HG03060 (cell line): ENCODE results near the gene POLR2I.

Experiments
- ATAC-seq: cut with Tn5 transposase; IDR thresholded peaks from one replicate; pipeline ENCODE4 v1.9.1; 2021; ENCODE audit warnings: low read depth, moderate number of reproducible peaks; ENCODE audit not compliant: unreplicated experiment

The POLR2I gene

DNA sequence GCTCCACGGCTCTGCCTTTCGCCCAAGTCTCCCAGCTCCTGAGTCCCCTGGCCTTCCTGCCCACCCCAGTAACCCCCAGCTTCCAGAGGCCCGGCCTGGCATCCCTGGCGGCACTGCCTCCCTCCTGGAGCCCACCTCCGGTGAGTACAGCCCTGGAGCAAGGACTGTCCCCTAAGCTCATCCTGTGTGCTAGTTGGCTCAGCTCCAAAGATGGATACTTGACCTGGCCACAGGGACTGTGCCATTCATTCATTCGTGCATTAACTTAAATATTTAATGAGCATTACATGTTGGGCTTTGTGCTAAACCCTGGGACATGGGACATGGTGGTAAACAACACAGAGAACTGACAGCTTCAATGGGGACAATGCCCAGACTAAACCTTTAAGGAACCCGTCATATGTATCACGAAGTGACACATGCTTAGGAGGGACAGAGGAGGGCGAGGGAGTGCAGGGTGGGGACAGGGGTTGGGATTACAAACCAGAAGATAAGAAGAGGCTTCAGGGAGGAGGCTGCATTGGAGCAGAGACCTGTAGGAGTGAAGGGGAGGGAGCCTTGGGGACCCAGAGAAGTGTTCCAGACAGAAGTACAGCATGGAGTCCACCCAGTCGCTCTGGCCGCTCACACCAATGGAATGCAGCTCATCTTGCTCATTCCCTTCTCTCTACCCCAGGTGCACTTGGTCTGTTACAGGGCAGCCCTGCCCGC is 10.7 kb downstream of the POLR2I start:
- ATAC-seq = no peak

DNA sequence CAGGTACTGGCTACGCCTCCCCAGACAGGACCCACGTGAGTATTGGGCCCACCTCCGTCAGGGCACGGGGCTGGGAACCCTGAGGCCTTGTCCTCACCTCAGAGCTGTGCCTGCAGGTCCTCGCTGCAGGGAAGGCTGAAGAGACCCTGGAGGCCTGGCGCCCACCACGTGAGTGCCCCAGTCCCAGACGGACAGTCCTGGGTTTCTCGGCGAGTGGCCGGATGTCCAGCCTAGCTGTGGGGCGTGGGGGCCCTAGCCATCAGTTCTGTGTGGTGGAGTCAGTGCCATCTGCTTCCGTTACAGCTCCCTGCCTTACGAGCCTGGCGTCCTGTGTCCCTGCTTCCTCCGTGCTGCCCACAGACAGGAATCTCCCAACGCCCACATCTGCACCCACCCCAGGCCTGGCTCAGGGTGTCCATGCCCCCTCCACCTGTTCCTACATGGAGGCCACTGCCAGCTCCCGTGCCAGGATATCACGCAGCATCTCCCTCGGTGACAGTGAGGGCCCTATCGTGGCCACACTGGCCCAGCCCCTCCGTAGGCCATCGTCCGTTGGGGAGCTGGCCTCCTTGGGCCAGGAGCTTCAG is 11.5 kb downstream of the POLR2I start:
- no peak for ATAC-seq

DNA sequence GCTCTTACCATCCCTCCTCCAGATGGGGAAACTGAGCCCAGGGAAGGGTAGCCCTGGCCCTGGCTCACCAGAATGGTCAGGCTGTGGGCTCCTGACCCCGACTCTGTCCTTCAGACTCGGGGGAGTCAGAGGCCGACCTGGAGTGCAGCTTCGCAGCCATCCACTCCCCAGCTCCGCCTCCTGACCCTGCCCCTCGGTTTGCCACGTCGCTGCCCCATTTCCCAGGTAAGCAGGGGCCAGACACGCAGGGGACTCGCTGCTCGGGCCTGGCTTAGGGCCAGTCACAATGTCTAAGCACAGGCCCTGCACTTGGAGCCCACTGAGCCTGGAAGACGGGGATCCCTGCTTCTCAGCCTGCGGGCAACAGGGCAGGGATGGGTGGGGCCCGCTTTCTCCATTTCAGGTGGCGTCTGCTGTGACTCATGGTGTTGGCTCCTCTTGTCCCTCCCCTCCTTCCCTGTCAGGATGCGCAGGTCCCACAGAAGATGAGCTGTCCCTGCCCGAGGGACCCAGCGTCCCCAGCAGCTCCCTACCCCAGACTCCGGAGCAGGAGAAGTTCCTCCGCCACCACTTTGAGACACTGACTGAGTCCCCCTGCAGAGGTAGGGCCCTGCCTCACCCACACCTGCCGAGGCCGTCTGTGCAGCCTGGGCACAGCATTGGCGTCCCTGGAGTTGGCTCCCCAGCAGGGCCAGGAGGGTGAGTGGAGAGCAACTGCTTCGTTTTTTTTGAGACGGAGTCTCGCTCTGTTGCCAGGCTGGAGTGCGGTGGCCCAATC is 12.9 kb downstream of the POLR2I start:
- ATAC-seq = no peak

DNA sequence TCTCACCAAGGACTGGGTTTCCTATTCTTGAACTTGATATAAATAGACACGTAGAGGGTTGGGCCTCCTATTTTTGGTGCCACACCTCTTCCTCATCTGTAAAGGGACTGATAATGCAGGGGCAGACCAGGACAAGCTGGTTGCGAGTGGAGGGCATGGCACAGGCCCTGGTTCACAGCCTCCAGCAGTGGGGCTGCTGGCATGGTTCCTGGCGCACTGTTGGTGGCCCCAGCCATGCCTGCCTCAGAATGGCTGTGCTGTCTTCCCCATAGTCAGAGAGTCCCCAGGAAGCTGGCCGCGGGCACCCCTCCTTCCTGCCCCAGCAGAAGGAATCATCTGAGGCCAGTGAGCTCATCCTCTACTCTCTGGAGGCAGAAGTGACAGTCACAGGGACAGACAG is 14.2 kb downstream of the POLR2I start:
- ATAC-seq = no peak

DNA sequence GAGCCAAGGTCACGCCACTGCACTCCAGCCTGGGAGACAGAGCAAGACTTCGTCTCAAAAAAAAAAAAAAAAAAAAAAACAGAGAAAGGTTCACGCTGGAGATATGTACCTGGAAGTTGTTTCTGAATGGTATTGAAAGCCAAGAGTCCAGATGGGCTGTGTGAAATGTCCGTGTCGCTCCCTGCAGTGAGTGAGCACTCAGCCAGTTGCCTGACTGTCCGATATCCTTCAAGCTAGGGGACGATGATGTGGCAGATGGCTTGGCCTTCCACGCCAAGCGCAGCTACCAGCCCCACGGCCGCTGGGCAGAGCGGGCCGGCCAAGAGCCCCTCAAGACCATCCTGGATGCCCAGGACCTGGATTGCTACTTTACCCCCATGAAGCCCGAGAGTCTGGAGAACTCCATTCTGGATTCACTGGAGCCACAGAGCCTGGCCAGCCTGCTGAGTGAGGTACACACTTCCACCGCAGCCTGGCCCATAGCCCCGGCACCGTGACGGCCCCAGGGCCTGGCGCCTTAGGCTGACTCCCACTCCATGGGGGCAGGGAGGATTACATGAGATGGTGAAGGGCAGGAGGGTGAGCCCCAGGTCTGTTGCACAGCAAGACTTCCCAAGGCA is 15.4 kb downstream of the POLR2I start:
- ATAC-seq = no peak

DNA sequence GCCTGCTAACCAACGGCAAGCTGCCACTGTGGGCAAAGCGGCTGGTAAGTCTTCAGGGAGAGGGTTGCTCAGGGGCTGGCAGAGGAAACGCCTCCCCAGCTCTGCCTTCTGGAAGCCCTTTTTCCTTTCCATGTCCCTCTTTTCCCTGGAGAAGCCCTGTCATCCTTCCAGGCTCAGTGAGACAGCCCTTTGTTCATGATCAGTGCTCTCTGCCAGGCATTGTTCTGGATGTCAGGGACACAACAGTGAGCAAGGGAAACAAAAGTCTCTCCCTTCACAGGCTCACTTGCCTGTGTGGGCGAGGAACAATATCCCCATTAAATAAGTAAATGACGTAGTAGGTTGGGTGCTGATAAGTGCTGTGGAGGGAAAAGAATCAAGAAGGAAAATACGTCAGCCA is 17.6 kb downstream of the POLR2I start:
- ATAC-seq = no peak

DNA sequence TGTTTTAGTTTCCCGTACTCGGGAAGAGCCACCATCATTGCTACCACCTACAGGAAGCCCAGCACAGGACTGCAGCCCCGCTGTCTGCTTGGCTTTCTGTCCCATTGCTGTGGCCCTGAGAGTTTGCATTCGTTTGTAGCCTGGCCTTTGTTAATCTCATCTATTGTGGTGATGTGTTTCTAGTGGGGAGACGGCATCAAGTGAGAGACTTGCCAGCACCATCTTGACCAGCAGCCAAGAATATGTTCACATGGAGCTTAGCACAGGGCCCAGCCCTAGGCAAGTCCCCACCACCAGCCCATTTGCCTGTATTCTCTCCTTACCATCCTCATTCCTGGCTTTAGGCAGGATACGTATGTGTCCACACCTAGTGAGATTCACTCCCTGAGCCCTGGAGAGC is 21.0 kb downstream of the POLR2I start:
- ATAC-seq = no peak

DNA sequence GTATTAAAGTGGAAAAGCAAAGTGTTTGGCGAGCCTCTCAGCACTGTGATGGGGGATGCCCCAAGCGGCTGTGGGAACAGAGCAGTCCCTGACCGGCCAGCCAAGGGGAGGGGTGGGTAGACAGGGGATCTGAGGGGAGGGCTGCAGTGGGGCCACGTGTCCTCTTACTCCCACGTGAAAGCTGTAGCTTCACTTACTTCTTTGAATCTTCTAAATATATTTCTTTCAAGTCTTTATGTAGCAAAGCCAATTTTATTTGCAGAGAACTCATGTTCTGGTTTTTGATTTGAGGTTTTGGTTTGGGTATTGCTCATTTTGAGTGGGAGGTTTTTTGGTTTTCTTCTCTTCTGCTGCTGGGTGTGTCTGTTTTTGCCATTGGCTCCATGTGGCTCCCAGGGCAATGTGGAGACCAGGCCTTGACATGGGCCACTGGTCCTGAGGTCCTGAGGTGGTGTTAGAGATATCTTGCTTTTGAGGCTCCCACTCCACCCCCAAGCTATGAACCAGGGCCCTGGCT is 21.5 kb downstream of the POLR2I start:
- no peak for ATAC-seq

DNA sequence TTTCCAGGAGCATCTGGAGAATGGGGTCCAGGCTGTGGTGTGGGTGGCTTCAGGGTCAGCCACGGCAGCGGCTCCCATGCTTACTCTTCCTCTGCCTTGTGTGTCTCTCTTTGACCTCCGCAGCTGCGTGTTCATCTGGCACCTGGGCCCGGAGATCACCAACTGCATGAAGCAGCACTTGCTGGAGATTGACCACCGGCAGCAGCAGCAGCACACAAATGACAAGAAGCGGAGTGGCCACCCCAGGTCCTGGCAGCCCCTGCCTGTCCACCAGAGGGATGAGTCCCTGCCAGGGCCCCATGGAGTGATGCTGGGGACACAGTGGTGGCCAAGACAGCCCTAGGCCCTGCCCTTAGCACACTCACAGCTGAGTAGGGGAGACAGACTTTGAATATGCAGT is 22.1 kb downstream of the POLR2I start:
- ATAC-seq = no peak

DNA sequence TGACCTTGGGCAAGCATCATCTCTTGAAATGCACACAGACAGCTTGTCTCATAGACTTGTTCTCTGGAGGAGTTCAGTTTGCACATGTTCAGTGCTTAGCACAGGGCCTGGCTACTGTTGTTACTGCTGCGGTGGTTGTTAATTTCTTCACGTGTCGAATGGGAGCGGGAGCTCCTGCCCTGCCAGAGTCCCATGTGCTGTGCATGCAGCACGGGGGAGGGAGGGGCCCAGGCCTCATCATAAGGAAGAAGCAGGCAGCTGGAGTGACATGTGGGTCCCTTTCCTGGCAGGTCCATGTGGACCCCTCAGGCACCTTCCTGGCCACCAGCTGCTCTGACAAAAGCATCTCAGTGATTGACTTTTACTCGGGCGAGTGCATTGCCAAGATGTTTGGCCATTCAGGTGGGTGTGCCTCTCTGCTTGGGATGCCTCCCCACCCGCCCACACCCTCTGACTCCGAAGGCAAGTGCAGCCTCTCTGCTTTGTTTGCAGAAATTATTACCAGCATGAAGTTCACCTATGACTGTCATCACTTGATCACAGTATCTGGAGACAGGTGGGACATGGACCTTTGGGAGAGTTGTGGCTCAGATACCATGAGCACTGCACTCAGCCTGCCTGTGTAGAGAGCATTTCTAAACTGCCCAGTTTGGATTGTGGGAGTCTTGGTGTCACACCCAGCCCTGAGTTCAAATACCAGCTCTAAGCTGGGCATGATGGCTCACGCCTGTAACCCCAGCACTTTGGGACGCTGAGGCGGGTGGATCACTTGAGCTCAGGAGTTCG is 23.6 kb downstream of the POLR2I start:
- ATAC-seq = no peak

DNA sequence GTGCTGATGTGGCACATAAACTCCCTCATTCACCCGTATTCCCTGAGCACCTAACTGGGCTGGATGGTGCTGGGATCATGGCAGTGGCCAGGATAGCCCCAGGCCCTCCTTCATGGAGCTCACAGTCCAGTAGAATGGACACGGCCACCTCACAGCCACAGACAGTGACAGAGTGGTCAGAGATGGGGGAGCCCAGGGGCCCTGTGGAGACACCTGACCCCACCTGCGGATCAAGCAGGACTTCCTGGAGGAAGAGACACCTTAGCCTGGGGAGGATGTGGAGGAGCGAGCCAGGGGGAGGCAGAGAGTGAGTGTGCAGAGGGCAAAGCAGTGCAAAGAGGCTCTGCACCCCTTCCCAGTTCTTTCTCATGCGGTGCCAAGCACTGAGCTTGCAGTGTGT is 24.8 kb downstream of the POLR2I start:
- no peak for ATAC-seq

DNA sequence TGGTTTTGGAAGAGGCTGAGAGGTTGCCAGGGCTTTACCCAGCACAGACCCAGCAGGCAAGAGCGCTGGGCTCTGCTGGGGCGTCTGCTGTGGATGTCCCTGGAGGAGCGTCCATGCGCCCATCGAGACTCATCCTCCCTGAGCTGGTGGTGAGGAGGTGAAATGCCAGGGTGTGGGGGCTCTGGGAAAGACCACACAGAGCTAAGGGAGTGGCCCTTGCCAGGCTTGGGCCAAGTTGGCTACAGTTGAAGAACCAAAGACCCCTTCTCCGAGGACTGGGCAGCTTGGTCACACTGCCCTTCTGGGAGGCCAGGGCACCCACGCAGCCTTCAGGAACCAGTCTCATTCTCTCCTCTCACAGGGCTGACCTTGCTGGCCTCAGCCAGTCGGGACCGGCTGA is 28.3 kb downstream of the POLR2I start:
- ATAC-seq = no peak

DNA sequence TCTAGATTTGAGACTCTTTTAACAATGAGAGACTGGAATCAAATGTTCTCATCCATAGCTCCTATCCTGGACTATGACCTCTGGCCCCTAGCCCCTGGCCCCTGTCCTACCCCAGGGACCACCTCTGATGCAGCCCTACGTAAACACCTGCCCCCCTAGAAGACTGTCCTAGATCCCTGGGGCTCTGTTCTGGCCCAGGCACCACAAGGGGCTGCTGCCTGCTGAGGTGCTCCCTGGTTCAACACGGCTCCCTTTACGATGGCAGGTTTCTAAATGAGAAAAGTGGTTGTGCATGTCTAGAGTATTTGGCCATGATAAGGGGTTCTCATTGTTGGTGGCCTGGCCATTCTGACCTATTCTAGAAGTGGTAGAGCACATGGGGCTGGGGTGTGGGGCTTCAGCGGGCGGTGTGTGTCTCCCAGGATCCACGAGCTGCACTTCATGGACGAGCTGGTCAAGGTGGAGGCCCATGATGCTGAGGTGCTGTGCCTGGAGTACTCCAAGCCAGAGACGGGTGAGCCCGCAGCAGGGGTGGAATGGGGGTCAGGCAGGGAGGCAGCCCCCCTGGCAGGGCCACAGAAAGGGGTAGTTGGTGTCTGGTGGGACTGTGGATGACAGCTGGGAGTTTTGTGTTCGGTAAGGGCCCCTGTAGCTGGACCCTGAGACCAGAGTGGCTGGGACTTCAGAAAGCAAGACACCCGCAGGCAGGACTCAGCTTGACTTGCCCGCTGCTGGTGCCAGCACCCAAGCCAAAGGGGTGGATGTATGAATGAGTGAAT is 30.3 kb downstream of the POLR2I start:
- ATAC-seq = no peak

DNA sequence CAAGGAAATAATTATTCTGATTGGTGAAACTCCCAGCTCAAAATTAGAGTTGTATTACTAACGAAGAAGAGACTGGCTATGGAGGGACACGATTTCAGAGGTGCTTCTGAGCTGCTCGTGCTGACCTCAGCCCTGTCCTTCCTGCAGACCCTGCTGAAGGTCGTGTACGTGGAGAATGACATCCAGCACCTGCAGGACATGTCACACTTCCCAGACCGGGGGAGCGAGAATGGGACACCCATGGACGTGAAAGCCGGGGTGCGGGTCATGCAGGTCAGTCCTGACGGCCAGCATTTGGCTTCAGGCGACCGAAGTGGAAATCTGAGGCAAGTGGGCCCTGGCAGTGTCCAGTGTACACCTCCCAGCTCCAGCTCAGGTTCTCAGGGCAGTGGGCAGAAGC is 31.8 kb downstream of the POLR2I start:
- no peak for ATAC-seq

DNA sequence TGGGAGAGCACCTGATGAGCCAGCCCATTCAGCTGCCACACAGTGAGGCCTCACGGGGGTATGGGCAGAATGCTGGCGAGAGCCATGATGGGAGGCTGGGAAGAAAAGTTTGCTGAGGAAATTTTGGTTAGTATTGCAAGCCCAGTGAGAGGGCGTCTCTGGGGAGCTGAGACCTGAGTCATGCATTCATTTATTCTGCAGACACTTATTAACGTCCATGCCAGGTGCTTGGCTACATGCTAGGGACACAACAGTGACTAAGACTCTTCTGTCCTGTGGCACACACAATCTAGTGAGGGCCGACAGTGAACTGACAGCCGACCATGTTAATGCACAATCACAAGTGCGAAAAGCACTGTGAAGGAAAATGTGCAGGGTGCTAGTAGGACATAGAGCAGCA is 32.8 kb downstream of the POLR2I start:
- no peak for ATAC-seq

DNA sequence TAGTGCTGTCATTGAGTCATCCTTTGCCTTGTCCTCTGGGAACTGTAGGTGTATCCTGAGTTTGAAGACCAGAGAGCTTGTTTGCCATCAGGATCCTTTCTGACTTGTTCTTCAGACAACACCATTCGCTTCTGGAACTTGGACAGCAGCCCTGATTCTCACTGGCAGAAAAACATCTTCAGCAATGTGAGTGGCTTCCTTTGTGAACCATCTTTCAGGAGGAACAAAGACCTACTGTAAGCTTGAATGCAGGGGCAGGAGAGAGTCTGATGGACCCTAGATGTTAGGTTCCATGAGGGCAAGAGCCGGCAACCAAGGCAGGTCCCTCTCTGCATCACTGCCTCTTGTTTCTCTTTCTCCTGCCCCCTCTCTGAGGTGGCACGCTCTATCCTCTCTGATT is 33.3 kb downstream of the POLR2I start:
- ATAC-seq = no peak

DNA sequence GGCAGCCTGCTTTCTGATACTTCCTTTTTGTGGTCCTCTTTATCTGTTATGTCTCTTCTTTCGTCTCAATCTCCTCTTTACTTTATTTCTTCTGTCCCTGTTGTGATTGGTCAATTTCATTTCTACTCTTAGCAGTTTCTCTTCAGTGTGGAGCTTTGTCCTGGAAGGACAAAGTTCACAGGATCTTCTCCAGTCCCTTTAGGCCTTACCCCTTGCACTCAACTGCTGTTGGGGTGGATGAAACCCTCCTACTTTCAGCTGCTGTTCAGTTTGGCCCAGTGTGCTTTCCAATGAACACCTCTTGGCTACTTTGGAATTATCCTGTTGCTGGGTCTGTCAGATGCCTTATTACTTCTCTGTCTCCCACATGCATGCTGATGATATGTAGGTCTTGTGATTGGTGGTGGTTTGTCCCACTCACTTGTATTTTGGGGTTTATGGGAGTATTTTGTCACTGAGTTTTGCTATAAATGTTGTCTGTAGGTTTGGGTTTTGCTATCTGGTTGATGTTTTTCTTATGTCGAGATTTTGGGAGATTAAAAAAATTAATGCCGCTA is 35.2 kb downstream of the POLR2I start:
- ATAC-seq = no peak

DNA sequence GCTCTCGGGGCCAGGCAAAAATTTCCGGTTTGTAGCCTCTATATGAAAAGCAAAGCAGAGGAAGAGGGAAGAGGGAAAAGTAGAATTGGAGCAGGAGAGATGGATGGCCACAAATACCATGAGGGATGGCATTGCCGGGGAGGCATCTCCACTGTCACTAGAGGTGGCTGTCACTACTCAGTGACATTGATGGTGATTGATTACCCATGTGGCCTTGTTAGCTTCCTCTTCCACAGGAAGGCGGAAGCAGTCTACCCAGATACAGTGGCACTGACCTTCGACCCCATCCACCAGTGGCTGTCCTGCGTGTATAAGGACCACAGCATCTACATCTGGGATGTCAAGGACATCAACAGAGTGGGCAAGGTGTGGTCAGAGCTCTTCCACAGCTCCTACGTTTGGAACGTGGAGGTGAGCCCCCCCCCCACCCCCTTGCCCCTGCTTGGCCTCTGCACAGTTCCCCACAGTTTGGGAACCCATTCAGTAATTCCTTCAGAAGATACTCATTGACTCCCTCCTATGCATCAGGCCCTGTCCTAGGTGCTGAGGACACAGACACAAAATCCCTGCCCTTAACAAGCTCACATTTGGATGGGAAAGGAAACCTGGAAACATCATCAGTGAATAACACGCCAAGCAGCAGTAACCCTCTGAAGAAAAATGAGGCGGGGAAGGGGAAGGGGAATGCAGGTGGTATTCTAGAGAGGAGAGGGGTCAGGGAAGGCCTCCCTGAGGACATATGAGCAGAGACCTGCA is 41.4 kb downstream of the POLR2I start:
- ATAC-seq = no peak

DNA sequence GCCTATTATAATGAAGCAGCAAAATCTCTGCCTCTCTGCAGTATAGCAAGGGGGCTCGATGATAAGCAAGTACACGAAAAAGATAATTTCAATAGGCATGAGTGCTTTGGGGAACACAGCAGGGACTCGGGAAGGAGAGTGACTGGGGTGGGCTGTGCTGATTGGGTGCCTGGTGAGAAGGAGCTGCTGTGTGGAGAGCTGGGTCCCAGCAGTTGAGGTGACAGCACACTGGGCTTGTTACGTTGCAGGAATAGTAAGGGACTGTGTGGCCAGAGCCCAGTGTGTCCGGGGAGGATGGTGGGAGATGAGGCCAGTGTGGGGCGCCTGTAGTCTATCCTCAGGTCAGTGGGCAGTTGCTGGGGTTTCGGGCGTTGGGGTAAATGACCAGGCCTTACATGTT is 42.6 kb downstream of the POLR2I start:
- no peak for ATAC-seq
